HG03066 (cell line): Measurements from ENCODE around the gene KRT84.
"Not testable (repeated sequence)": the region's sequence is repeated elsewhere in the genome, so short reads cannot be mapped to it uniquely, and the experiment has no call there.

Source experiments
- ATAC-seq: cut with Tn5 transposase; IDR thresholded peaks from one replicate; pipeline ENCODE4 v1.9.1; 2021; ENCODE audit warnings: low read depth; ENCODE audit not compliant: unreplicated experiment

Gene KRT84

DNA sequence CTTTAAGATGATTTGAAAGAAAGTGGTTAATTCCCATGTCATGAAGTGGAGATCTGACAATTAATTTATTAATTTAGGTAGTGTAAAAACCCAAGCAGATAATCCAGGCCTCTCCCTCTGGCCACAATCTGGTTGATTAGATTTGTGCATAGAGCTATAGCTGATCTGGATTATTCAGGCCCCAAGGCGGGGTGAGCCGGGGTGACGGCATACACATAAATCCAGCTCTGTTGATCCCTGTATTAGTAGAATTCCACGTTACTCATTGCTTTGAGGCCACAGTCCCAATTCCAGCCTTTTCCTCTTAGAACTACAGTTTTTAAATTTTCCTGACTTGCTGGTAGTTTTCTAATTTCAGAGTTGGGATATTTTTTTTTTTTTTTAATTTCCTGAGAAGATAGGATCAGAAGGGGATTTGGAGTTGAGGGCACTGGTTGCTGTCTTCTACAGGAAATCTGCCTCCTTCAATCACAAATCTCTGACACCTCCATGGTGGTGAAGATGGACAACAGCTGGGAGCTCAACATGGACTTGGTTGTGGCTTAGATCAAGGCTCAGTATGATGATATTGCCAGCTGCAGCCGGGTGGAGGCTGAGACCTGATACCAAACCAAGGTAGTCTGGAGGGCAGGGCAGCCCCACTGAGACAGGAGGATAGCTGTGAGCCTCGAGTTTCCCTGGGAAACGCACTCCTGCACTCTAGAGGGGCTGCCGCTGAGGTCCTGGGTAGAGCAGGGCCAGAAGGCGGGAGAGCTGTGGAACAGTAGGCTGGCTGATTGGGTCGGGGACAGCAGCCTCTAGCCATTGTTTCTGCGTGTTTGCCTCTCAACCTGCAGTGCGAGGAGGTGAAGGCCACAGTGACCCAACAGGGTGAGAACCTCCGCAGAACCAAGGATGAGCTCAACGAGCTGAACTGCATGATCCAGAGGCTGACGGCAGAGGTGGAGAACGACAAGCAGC, 37.6 kb downstream of the KRT84 start:
- ATAC-seq = no peak

DNA sequence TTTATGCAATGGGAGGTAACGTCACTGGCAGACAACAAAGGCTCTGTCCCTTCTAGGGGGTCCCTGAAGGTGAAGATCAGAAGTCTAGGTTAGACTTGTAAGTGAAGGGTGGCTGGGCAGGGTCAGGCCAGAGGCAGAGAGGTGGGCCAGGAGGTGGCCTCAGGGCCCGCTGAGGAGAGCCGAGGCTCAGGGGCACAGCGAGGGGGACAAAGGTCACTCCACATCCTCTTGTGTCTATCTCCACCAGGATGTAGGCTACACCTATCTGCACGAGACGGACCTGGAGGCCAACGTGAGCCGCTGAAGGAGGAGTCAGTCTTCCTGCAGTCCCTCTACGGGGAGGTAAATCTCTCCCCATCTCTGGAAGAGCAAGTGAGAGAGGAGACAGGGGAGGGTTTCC, 38.4 kb downstream of the KRT84 start:
- ATAC-seq = no peak

DNA sequence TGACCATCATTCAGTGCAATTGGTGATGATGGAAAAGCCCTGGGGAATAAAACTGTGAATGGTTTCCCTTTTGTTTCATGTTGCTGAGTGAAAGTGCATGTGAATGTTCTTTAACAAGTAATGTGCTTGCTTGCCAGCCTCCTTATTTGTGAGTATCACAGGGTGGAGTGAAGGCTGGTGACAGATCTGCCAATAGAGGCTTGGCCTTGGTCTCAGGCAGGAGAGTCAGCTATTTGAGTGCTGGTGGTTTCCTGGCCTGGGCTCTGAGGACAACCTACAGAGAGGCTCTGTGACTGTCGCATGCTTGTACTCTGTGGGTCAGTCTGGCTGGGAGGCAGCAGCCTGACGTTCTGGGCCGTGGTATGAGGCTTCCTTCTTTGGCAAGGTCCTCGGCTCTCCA, 38.9 kb downstream of the KRT84 start:
- ATAC-seq = no peak

DNA sequence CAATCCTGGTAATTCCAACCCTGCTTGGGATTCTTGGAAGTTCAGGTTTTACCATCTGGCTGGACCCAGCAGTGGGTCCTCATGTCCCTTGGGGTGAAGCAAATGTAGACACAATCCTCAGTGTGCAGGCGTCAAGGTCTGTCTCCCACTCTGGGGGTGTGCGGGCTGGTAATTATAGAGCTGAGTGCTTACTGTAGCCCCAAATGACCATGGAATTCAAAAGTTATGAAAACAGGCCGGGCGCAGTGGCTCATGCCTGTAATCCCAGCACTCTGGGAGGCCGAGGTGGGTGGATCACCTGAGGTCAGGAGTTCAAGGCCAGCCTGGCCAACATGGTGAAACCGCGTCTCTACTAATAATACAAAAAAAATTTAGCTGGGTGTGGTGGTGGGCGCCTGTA, 40.4 kb downstream of the KRT84 start:
- not testable (repeated sequence) for ATAC-seq

DNA sequence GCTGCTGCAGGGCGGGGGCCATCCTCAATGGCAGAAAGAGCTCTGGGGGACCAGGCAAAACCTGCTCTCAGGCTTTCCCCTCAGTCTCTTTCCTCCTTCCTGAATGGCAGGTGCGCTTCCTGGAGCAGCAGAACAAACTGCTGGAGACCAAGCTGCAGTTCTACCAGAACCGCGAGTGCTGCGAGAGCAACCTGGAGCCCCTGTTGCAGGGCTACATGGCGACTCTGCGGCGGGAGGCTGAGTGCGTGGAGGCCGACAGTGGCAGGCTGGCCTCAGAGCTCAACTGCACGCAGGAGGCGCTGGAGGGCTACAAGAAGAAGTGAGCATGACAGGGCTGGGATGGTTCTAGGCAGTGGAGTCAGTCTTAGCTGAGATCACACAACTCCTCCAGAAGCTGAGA, 41.3 kb downstream of the KRT84 start:
- ATAC-seq = no peak

DNA sequence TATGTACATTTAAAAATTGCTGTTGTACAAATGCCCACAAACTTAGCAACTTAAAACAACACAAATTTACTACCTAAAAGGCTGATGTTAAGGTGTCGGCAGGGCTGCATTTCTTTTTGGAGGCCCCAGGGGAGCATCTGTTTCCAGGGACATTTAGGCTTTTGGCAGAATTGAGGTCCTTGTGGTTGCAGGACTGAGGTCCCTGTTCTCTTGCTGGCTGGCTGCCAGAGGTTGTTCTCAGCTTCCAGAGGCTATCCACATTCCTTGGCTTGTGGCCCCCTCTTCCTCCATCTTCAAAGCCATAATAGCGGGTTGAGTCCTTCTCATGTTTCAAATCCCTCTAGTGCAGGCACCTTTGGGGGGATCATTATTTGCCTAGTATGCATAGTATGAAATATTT, 41.9 kb downstream of the KRT84 start:
- no peak for ATAC-seq

DNA sequence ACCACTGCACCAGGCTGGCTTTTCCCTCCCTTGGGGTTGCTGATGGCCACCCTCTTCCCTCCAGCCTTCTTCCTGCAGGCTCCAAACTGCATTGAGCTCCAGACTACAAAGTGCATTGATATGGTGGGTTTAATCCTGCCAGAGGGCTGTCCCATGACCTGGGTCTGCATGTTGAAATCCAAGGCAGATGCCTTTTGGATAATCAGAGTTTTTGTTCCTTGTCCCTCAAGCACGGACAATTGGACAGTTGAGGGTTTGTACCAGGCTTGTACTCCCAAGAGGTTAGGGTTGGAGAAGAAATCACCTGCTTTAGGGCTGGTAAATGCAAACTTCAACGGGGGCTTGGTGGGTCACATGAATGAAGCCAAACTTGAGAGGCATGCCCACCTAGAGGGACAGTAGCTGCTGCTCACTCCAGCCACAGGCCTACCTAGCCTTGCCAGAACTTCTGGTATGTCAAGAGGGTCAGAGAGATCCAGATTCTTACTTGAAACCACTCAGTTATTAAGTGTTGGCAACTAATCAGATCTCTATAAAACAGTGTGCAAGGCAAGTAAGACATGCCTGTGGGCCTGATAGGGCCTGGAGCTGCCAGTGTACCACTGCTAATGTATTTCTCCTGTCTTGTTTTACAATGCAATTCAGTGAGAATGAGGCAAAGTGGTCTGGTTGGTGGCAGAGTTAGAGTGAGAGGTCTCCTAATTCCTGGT, 42.5 kb downstream of the KRT84 start:
- no peak for ATAC-seq

DNA sequence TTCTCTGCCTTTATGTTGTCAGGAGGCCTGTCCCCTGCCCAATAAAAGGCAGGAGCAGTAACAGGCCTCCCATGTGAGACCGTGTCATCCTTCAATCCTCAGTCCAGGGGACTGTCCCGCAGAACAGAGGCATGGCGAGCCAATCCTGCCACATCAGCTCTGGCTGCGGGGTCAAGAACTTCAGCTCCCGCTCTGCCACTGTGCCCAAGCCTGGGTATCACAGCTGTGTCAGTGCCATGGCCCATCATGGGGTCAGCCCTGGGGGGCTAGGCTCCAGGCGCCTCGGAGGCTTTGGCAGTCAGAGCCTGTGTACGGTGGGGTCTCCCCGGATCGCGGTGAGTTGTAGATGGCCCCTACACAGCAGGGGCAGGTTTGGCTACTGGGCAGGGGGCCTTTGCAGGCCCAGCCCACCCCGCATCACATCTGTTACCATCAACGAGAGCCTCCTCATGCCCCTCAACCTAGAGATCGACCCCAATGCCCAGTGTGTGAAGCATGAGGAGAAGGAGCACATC, 44.3 kb downstream of the KRT84 start:
- ATAC-seq = no peak

DNA sequence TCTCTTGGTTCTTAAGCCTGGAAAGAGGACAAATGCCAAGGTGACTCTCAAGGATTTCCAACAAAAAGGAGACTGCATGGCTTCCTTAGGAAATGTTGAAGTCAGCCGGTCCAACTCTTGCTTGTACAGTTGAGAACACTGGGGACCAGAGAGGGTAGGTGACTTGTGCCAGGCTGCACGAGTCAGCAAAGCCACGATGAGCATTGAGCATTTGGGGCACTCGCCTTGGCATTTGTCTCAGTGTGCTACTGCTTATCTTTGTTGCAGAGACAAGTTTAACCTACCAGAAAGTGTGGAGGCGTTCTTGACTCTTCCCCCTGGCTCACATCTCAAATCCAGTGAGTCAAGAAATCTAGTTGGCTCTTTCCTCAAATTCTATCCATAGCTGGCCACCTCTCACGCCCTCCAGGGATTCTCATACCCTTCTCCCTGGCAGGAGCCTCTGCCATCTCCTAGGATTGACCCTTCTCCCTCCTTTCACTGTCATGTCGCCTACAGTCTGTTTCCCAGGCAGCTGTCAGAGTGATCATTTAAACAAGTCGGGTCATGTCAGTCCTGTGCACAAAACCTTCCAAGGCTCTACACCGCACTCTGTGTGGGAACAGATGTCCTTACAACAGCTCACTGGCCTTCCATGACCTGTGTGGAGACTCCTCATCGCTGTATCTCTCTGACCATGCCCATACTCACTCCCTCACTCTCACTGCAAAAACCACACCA, 47.1 kb downstream of the KRT84 start:
- ATAC-seq = no peak

DNA sequence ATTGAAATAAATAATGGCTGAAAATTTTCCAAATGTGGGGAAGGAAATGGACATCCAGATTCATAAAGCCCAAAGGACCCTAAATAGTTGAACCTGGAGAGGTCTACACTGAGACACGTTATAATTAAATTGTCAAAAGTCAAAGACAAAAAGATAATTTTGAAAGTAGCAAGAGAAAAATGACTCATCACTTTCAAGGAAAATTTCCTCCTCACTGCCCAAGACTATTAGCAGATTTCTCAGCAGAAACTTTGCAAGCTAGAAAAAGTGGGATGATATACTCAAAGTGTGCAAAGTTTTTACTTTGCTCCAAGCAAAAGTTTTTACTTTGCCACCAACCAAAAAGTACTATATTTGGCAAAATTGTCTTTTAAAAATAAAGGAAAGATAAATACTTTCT, 48.4 kb downstream of the KRT84 start:
- ATAC-seq = no peak

DNA sequence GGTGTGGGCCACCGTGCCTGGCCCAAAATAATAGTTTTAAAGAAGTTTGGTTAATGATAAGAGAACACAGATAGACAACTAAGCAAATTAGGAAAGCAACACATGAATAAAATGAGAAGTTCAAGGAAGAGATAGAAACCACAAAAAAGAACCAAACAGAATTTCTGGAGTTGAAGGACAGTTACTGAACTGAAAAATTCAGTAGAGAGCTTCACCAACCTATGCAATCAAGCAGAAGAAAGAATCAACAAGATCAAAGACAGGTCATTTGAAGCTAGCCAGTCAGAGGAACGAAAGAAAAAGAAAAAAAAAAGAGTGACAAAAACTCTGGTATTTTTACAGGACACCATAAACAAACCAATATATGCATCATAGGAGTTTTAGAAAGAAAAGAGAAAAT, 48.8 kb downstream of the KRT84 start:
- ATAC-seq = no peak

DNA sequence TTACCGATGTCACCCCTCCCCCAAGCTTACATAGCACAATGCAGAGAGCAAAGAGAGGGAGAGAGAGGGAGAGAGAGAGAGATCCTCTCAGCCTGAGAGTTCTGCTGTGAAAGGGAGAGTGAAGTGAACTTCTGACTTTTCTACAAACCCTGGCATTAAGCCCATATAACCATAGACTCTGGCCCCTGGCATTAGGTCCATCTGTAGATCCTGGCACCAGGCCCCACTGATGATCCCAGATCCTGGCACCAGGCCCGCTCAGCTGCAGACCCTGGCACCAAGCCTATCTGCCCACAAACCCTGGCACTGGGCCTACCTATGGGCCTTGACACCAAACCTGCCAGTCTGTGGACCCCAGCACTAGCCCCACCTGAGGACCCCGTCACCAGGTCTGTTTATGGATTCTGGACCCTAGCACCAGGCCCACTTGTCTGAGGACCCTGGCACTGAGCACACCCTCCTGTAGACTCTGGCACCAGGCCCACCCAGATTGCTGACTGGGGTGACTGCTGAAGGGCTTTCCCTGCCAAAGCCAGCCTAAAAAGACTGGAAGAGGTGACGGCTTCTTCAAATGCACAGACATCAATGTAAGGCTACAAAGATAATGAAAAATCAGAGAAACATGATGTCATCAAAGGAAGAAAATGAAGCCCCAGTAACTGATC, 49.7 kb downstream of the KRT84 start:
- ATAC-seq = no peak

DNA sequence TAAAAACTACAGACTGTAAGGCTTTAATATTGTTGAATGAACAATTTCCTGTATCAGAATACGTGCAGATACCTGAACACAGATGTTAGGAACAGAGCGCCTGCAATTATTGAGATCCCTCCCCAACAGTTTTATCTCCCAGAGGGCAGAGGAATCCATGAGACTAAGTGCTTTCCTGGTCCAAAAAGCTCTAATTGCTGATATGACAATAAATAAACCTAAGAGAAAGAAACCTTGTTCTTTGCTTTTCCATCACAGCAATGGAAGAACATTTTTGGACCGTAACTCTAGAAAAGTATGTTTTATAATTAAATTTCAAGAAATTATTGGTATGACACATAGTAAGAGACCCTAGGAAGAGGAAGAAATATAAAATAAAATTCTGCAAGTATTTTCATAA, 51.3 kb downstream of the KRT84 start:
- no peak for ATAC-seq

DNA sequence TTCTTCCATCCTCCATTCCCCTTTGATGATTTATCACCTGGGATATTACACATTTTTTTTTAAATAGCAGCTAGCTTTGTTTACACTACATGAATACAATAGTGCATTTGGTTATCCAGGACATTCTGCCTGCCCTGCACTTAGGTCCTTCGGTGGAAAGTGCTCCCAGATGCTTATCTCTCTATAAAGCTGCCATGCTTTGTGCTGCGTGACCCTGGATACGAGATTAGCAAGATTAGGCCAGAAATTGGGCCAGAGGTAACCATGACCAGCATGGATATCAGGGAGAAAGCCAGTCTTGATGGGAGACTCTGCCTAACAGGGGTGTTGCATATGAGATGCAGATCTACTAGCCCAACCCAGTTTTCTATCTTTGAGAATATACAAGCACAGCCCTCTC, 52.1 kb downstream of the KRT84 start:
- ATAC-seq = no peak

DNA sequence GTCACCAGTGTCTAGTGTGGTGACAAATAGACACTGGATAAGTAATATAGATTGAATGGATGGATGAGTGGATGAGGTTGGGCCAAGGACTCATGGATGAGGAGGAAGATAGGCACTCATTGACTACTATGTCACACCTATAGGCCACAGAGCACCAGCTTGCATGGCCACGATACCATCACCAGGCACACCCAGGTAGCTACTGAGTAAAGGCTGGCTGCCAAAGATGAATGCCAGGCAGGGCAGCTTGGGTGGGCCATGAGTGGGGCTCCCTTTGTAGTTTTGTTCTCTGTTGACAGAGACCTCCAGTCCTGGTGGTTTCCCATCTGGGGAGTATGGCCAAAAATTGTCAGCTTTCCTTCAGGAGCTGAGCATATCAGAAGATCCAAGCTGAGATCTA, 53.1 kb downstream of the KRT84 start:
- ATAC-seq = no peak

DNA sequence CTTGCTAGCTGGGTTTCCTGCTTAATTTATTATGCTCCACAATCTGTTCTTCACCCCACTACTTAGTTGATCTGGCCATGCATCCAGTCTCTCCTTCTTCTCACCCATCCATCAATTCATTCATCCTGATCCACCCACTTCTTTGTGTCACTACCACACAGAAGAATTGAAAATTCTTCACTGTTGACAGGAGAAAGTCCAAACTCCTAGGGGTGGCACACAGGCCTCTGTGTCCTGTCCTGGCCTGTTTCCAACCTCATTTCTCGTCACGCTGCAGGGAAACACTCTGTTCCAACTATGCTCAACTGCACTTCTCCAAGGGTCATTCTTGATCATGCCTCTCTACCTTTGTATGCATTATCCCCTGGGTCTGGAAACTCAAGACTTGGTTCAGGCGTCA, 53.6 kb downstream of the KRT84 start:
- ATAC-seq = no peak

DNA sequence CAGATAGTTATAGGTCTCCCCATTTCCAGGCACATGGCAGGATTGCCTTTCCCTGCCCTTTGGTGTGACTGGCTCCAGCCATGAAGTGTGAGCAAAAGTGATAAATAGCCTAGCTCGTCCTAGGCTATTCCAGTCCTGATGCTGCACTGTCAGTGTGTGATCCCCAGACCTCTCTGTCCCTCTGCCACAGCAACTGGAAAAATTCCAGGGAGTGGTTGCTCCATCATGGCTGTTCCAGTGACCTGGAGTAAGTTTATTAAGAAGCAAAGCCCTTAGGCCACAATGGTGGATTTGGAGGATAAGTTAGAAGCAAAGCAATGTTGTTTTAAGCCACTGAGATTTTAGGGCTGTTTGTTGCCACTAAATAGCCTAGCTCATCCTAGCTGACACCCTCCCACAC, 54.4 kb downstream of the KRT84 start:
- ATAC-seq = no peak

DNA sequence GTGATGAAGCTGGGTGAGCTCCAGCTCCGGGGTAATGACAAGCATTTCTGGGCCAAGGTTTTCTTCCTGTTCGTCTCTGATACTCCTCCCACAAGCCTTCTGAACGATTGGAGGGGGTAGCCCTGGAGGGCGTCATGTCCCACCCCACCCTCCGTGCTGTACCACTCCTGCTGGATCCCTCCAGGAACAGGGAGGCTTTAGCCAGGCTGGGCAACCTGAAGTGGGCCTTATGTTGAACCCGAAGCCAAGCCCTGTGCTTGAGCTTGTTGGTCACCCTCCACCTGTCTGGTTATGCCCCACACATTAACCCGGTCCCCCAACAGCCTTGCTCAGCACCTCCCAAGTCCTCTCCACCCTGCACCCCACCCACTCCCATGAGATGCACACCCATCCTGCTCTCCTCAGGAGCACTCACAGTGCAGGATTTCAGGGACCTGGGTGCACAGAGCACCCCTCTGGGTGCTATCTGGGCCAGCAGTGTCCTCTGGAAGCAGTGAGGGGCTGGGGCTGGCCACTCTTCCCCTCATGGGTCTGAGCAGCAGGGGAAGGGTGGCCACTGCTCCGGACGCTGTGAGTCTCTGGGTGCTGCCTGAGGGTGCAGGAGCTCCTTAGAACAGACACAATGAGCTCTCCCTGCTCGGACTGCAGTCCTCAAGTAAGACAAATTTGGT, 57.5 kb downstream of the KRT84 start:
- ATAC-seq = no peak
